Suprapubic skin (tissue), 4 donors: ENCODE results near the gene TMEM131. TPM values are rescaled to one million over a fixed set of nuclear protein-coding genes. Genes with fewer than 3 reads are reported as not detected.

Source experiments
- DNase-seq, 2 donors: peaks; one replicate each; pipeline ENCODE4 v3.0.0-alpha.2; 2019; ENCODE audit warnings: low spot score in 2 of 2
- H3K27ac ChIP-seq: fragments of 200-600 bp; sonication (generic); one replicate; pipeline ENCODE4 v1.5.1; 2019
- H3K27me3 ChIP-seq: fragments of 200-600 bp; sonication (generic); one replicate; pipeline ENCODE4 v1.5.1; 2019
- H3K36me3 ChIP-seq: fragments of 200-600 bp; sonication (generic); one replicate; pipeline ENCODE4 v1.5.1; 2019
- H3K4me1 ChIP-seq: fragments of 200-600 bp; sonication (generic); one replicate; pipeline ENCODE4 v1.5.1; 2019
- H3K4me3 ChIP-seq: fragments of 200-600 bp; sonication (generic); one replicate; pipeline ENCODE4 v1.5.1; 2019; ENCODE audit warnings: mild to moderate bottlenecking
- H3K9me3 ChIP-seq: fragments of 200-600 bp; sonication (generic); one replicate; pipeline ENCODE4 v1.5.1; 2019
- EP300 ChIP-seq: sonication (generic); formaldehyde crosslinking; IDR thresholded peaks from one replicate; pipeline ENCODE4 v1.6.1; 2017; ENCODE audit warnings: antibody characterized with exemption
- POLR2A ChIP-seq, 2 donors: fragments of 450-650 bp; IDR thresholded peaks; one replicate each; pipeline ENCODE4 v1.6.1; 2017; ENCODE audit warnings: antibody characterized with exemption in 2 of 2, mild to moderate bottlenecking in 2 of 2, moderate library complexity in 2 of 2
- POLR2AphosphoS5 ChIP-seq, 3 donors: sonication (generic); formaldehyde crosslinking; IDR thresholded peaks; one replicate each; pipeline ENCODE4 v1.6.1; 2017; ENCODE audit warnings: antibody characterized with exemption in 3 of 3
- WGBS: methylation state at CpG from one replicate; pipeline ENCODE4 v1.1.5; 2018; 5-methylcytosine and 5-hydroxymethylcytosine counted together
- total RNA-seq, 4 donors: library from RNA; depleted of rRNA; stranded (reverse); fragments of >200 nt; gene quantifications; one replicate each; pipeline ENCODE4 v1.1.0, GENCODE V29; 2016
- TF ChIP-seq, protein P1 (sequence below), 2 donors: fragments of 200-600 bp in 1 of 2; fragments of 450-650 bp in 1 of 2; sonication (generic) in 1 of 2; IDR thresholded peaks; one replicate each; pipeline ENCODE4 v1.5.1; 2016 to 2019; ENCODE audit warnings: antibody characterized with exemption in 2 of 2, mild to moderate bottlenecking in 1 of 2, moderate library complexity in 1 of 2

TMEM131 gene
- total RNA-seq, 4 donors from 2014 or later = 39.7 to 117 (median 42.5) TPM

DNA sequence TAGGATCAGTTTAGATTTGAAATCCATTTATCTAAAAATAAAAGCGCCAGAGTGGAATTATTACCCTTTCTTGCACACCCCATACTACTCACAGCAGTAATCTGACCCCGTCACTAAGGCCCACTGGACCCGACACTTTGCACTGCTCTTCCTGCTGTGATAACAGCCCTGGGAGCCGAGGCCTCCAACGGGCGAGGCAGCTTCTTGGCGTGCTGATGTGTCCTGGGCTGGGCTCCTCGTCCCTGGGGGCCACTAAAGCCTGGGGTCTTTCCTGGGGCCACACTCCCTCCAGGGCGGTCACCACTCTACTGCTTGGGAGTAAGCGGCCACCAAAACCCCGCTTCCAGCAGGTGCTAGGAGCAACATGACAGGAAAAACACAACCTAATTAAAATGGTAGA is 220.7 kb downstream of the TMEM131 start:
- Histone ChIP-seq H3K4me3 (no peak overlapping the region), H3K36me3 (peaks cover 59% of the 10 kb centered on the region), H3K9me3 (no peaks in the 10 kb centered on the region), H3K4me1 (no peaks in the 10 kb centered on the region), H3K27ac (no peak overlapping the region), H3K27me3 (no peaks in the 10 kb centered on the region)
- DNase-seq = no peak
- 87% methylated on average over 11 of the region's 11 CpGs for WGBS
- TF ChIP-seq, protein P1, sequence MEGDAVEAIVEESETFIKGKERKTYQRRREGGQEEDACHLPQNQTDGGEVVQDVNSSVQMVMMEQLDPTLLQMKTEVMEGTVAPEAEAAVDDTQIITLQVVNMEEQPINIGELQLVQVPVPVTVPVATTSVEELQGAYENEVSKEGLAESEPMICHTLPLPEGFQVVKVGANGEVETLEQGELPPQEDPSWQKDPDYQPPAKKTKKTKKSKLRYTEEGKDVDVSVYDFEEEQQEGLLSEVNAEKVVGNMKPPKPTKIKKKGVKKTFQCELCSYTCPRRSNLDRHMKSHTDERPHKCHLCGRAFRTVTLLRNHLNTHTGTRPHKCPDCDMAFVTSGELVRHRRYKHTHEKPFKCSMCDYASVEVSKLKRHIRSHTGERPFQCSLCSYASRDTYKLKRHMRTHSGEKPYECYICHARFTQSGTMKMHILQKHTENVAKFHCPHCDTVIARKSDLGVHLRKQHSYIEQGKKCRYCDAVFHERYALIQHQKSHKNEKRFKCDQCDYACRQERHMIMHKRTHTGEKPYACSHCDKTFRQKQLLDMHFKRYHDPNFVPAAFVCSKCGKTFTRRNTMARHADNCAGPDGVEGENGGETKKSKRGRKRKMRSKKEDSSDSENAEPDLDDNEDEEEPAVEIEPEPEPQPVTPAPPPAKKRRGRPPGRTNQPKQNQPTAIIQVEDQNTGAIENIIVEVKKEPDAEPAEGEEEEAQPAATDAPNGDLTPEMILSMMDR (IDR thresholded peaks at IDR 0.05) = no peak
- TF ChIP-seq POLR2AphosphoS5 (IDR thresholded peaks at IDR 0.05) = no peak

DNA sequence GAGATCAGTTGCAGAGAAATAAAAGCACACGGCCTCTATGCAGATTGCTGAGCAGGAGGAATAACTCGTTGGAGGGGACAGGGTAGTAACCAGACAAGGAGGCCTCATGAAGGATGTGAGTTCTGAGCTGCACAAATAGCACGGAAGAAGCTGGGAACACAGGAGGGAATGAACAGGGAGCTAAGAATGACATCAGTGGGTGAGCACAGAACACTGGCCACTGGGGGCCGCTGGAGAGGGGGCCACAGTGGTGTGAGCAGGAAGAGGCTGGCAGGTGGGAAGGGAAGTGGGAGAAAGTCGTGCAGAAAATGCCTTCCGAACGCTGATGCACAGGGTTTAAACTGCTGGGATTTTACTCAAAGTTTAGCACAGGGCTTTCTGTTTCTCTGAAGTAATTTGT is 221.3 kb downstream of the TMEM131 start:
- Histone ChIP-seq H3K27me3 (no peaks in the 10 kb centered on the region), H3K4me3 (no peak overlapping the region), H3K36me3 (peaks cover 63% of the 10 kb centered on the region), H3K4me1 (no peaks in the 10 kb centered on the region), H3K9me3 (no peaks in the 10 kb centered on the region), H3K27ac (no peak overlapping the region)
- no peak for TF ChIP-seq EP300
- no peak for TF ChIP-seq POLR2A (IDR thresholded peaks at IDR 0.05)
- TF ChIP-seq, protein P1 (IDR thresholded peaks at IDR 0.05) = no peak
- TF ChIP-seq POLR2AphosphoS5 (IDR thresholded peaks at IDR 0.05) = no peak
- WGBS = 66% methylated on average over 7 of the region's 7 CpGs
- DNase-seq = no peak

DNA sequence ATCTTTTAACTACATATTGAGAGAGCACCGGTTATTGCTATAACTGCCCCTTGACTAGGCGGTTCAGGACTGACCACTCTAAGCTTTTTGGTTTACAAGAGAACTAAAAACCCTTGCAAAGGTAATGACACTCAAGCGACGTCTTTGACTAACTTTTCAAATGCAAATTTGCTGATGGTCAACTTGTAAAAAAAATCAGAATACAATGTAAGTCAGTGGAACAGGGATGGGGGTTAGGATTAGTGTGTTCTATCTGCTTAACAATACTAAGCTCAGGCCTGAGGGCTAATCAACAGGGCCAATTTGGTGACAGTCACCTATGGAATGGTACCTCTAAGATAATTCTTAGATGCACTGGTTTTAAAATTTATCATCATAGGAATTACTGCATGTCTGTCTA is 225.3 kb downstream of the TMEM131 start:
- peaks cover 64% of the 10 kb centered on the region for H3K36me3 ChIP-seq
- H3K27ac ChIP-seq = no peak overlapping the region
- WGBS = 70% methylated on average over 4 of the region's 4 CpGs
- H3K4me1 ChIP-seq = no peaks in the 10 kb centered on the region
- TF ChIP-seq POLR2A (IDR thresholded peaks at IDR 0.05) (no peak), POLR2AphosphoS5 (IDR thresholded peaks at IDR 0.05) (no peak), EP300 (no peak)
- TF ChIP-seq, protein P1 (IDR thresholded peaks at IDR 0.05) = no peak
- DNase-seq = no peak
- no peaks in the 10 kb centered on the region for H3K9me3 ChIP-seq
- H3K27me3 ChIP-seq = no peaks in the 10 kb centered on the region
- no peak overlapping the region for H3K4me3 ChIP-seq

DNA sequence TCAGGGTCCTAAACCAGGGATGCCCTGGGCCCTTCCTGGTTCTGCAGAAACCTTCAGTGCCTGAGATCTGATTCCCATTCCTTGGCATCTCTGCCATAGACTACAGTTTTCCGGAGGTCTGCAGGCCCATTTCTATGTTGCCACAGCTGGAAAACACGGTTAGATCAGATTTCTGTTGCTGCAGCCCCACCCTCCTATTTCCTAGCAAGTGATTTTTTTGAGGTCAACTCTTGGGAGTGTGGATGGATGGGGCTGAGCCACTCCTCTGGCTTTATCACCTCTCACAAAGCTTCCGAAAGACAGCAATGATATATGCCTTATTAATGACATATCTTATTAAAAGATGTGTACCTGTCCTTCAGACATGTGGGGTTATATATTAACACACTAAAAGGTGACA is 226.0 kb downstream of the TMEM131 start:
- 75% methylated on average over 3 of the region's 3 CpGs for WGBS
- Histone ChIP-seq H3K27me3 (no peaks in the 10 kb centered on the region), H3K4me3 (no peak overlapping the region), H3K27ac (no peak overlapping the region), H3K9me3 (no peaks in the 10 kb centered on the region), H3K36me3 (peaks cover 64% of the 10 kb centered on the region), H3K4me1 (no peaks in the 10 kb centered on the region)
- TF ChIP-seq, protein P1 (IDR thresholded peaks at IDR 0.05) = no peak
- TF ChIP-seq EP300 (no peak), POLR2AphosphoS5 (IDR thresholded peaks at IDR 0.05) (no peak), POLR2A (IDR thresholded peaks at IDR 0.05) (no peak)
- DNase-seq = no peak

DNA sequence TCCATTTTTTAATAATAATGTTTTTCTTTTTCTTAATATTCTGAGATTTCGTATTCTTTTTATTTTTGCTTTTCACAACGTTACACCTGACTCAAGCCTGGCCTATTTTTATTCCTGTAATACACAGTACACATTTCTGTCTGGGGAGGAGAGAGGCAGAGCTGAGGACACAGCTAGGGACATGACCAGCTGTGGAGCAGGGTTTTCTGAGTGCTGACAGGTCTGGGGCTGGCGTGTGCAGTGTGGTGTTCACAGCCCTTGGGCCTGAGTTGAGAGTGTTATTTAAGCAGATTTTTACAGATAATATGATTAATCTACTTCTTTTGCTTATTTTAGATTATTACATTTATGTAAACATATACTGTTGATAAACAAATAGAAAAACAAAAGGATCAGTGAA is 226.4 kb downstream of the TMEM131 start:
- DNase-seq = no peak

More for the DNA sequence above, 226.4 kb downstream of the TMEM131 start:
- TF ChIP-seq POLR2A (IDR thresholded peaks at IDR 0.05) (no peak), POLR2AphosphoS5 (IDR thresholded peaks at IDR 0.05) (no peak), EP300 (no peak)
- TF ChIP-seq, protein P1 (IDR thresholded peaks at IDR 0.05) = no peak
- H3K4me3 ChIP-seq = no peak overlapping the region
- H3K36me3 ChIP-seq = peaks cover 64% of the 10 kb centered on the region
- no peaks in the 10 kb centered on the region for H3K9me3 ChIP-seq
- no peaks in the 10 kb centered on the region for H3K27me3 ChIP-seq
- no peaks in the 10 kb centered on the region for H3K4me1 ChIP-seq
- H3K27ac ChIP-seq = no peak overlapping the region
- WGBS = 99% methylated on average over 3 of the region's 3 CpGs
